Fibroblast of villous mesenchyme (primary cell): ENCODE results near the gene UBE2O. TPM values are rescaled to one million over a fixed set of nuclear protein-coding genes. Genes with fewer than 3 reads are reported as not detected.

Experiments
- DNase-seq: peaks from one replicate; pipeline ENCODE4 v3.0.0-alpha.2; 2010; ENCODE audit warnings: low read depth
- H3K4me3 ChIP-seq: 2 replicates; pipeline ENCODE4 v1.5.1; 2011; ENCODE audit warnings: low read depth, mild to moderate bottlenecking, low read length
- total RNA-seq: library from RNA; depleted of rRNA; stranded (reverse); fragments of >200 nt; gene quantifications from 2 replicates; pipeline ENCODE4 v1.2.3, GENCODE V29; 2012
- TF ChIP-seq, protein P1 (sequence below): IDR thresholded peaks from 2 replicates; pipeline ENCODE4 v1.5.1; 2012; ENCODE audit warnings: low read depth, mild to moderate bottlenecking, low read length; ENCODE audit not compliant: insufficient read depth

Gene UBE2O
- total RNA-seq, 1 donor, result 25.9 TPM

DNA sequence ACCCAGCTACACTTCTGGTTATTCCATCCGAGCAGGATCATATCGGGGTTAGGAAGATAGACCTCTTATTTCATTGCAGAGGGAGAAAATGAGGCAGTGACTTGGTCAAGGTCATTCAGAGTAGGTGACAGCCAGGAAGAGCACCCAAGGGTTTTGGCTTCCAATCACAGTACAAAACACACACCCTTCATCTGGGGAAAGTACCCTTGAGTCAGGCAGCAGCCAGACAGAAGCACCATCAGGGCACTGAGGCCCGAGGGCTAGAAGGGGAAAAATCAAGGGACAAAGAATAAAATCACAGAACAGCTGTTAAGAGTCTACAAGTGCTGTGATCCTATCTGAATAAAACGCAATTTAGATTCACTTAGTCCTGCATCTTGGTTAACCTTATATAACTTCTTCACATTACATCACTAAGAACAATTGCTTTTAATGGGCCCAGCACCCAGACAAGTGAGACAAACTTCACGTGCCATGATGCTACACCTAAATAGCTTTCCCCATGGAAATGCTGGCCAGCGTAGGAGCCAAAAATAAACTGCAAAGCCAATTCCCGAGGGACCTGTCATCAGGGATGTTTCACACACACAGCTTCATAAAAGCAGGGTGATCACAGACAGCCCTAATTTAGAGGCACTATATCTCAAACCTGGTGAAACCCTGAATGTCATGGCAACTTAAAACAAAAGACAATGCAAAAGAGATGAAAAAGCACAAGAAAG lies 4.9 kb downstream of the UBE2O start:
- TF ChIP-seq, protein P1, sequence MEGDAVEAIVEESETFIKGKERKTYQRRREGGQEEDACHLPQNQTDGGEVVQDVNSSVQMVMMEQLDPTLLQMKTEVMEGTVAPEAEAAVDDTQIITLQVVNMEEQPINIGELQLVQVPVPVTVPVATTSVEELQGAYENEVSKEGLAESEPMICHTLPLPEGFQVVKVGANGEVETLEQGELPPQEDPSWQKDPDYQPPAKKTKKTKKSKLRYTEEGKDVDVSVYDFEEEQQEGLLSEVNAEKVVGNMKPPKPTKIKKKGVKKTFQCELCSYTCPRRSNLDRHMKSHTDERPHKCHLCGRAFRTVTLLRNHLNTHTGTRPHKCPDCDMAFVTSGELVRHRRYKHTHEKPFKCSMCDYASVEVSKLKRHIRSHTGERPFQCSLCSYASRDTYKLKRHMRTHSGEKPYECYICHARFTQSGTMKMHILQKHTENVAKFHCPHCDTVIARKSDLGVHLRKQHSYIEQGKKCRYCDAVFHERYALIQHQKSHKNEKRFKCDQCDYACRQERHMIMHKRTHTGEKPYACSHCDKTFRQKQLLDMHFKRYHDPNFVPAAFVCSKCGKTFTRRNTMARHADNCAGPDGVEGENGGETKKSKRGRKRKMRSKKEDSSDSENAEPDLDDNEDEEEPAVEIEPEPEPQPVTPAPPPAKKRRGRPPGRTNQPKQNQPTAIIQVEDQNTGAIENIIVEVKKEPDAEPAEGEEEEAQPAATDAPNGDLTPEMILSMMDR, result no peak
- peak; percentile 48 for DNase-seq
- H3K4me3 ChIP-seq, result no peak overlapping the region

DNA sequence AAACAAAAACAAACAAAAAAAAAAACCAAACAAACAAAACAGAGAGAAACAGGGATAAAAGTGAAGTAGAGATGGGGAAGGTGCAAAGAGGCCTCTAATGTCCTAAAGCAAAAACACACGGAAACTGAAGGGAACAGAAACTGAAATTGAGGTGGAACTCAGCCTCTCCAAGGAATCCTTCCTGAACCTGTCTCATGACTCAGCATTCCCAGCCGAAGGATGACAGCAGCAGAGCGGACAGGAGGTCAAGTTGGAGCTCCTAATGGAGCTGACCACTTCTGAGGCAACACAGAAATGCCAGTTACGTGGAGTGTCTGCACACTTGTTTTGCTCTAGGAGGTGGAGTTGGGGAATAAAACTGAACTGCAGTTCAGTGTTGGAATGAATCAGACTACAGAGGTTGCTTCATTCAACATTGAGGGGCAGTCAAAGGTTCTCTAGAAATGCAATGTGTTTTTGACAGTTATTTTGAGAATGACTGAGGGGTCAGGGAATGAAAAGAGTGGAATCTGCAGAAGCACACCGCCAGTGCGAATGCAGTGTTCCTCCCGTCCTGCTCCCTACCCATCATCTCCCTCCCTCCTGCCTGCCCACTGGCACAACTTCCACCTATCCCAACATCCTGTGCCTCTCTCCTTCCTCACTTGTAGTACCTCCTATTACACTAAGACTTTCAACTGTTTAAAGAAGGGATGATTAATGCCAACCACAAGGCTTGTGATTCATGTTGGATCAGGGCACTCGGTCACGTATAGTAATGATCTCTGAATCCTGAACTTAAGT lies 6.3 kb downstream of the UBE2O start:
- H3K4me3 ChIP-seq, result peak overlapping the region; percentile 7
- peak; percentile 95 for DNase-seq
- TF ChIP-seq, protein P1, result no peak

DNA sequence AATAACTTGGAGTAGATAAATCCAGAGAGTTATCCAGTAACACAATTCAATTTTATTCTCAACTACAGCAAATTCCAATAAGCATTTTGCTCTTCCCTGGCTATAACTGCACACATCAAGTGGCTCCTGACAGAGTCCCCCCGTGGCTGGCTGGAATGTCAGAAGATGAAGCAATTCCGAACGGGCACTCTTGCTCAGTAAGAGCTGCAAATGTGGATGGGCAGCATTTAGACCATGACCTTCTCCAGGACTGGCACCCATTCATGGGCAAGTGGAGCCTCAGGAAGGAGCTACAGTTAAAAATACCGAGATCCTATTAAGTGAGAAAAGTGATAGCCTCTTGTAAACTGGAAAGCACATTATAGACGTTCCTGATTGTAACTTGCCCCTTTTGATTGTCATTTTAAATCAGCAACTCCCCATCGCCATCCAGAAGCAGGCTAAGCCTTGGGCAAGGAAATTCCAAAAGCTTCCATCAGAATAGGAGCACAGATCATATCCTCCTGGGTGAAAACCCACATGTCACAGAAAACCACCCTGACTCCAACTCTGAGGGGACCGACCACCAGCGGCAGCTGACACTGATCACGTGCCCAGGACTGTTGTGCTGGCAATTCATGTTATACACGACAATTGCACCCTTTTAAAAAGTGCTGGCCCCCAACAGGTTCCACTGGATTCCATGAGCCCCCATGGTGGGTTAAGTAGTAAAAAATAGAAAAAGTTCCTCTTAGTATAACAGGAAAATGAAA lies 7.1 kb downstream of the UBE2O start:
- H3K4me3 ChIP-seq, result peak overlapping the region; percentile 7
- no peak for DNase-seq
- TF ChIP-seq, protein P1, result no peak

DNA sequence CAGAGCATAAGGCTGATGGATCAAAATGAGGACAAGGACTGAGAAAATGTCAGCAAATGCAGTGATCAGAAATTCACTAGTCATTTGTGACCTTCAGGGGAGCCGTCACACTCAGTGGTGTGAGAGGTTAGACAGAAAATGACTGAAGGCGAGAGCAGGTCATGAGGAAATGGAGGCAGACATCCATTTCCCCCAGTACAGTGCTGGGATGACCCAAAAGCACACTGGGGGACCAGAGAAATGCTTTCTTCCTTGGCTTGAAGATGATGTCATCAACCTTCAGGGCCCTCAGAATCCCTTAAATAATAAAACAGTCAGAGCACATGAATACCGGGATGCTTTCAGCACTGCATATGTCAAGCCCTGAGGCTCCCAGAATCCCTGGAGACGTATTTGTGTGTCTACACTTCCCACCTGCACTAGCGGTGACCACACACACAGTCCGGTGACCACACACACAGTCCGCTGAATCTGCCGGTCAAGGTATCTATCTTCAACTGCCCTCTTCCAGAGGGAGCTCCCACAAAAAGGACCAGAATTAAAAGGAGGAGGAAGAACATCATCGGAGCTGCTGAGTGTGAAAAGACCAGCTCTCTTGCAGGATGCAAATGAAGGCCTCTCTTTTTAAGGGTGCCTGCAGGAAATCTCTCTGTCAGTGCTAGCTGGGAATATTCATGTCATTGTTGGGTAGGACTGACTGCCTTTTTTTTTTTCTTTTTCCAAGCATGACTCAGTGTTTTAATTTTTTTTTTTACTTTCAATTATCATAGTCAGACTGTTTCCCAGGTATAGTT lies 8.2 kb downstream of the UBE2O start:
- DNase-seq, result no peak
- H3K4me3 ChIP-seq, result no peak overlapping the region
- TF ChIP-seq, protein P1, result no peak

DNA sequence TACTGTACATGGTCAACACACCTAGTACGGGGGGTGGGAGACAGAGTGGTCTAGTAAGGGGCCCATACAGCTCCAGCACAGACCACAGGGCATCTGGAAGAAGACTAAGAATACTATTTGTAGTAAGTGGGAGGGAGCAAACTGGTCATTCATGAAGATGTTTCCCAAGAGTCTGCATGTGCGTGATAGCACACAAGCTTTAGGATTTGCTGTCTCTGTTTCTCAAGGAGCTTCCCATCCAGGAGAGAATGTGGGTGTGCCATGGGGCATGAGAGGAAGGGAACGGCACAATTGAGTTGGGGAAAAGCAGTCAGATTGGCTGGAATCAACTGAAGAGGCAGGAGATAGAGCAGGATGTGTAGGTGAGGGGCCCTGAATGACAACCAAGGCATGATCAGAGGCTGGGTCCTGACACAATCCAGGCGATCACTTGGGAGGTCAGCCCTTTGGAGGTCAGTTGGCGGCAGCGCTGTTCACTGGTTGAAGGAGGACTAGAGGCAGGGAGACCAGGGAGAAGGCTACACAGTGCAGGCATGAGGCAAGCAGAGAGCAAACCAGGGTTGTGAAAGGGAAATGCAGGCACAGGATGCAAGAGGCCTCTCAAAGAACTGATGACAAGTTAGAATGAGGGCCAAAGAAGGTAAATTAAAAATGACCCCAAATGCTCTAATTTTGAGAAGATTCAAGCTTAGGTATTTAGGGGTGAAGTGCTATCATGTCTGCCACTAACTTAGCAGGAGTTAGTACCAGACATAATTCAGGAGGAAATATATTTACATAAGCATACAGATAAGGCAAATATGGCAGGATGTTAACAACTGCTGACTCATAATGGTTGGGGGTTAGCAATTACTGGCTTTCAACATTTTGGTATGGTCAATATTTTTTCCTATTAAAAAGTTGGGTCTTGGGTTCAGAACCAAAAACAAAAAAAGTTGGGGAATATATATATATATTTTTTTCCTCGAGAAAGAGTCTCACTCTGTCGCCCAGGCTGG lies 10.3 kb downstream of the UBE2O start:
- TF ChIP-seq, protein P1, result no peak
- peak; percentile 56 for DNase-seq
- H3K4me3 ChIP-seq, result no peak overlapping the region
